Muscle layer of colon (tissue), 2 donors: Measurements from ENCODE around the gene NRG4.

Experiments
- H3K27ac ChIP-seq: one replicate; pipeline ENCODE4 v1.7.0; 2013; ENCODE audit warnings: low read depth, mild to moderate bottlenecking, low read length, moderate library complexity
- H3K27me3 ChIP-seq, 2 donors: one replicate each; pipeline ENCODE4 v1.7.0; 2013; ENCODE audit warnings: low read length in 2 of 2, mild to moderate bottlenecking in 2 of 2; ENCODE audit not compliant: insufficient read depth in 2 of 2, control insufficient read depth in 1 of 2
- H3K36me3 ChIP-seq: one replicate; pipeline ENCODE4 v1.7.0; 2013; ENCODE audit warnings: mild to moderate bottlenecking, low read length; ENCODE audit not compliant: insufficient read depth
- H3K4me1 ChIP-seq: one replicate; pipeline ENCODE4 v1.7.0; 2013; ENCODE audit warnings: mild to moderate bottlenecking, low read length; ENCODE audit not compliant: insufficient read depth
- H3K4me3 ChIP-seq, 2 donors: one replicate each; pipeline ENCODE4 v1.7.0; 2013; ENCODE audit warnings: low read length in 2 of 2, low read depth in 1 of 2, mild to moderate bottlenecking in 1 of 2, moderate library complexity in 1 of 2
- H3K9ac ChIP-seq: one replicate; pipeline ENCODE4 v1.7.0; 2013; ENCODE audit warnings: low read length
- H3K9me3 ChIP-seq: one replicate; pipeline ENCODE4 v1.7.0; 2013; ENCODE audit warnings: mild to moderate bottlenecking, low read length
- donor health status: abdominal sarcoma.
- donor health status: Adenocarcinoma of cecum.

The NRG4 gene

DNA sequence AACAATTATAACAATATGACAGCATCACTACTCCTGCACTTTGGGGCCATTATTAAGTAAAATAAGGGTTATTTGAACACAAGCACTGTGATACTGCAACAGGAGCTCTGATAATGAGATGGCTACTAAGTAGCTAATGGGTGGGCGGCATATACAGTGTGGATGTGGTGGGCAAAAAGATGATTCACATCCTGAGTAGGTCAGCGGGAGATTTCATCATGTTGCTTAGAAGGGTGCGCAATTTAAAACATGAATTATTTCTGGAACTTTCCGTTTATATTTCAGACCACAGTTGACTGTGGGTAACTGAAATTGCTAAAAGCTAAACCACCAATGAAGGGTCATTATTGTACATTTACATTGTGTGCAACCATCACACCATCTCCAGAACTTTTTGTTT is 66.3 kb downstream of the NRG4 start:
- no peak overlapping the region for H3K4me3 ChIP-seq
- no peak overlapping the region for H3K27ac ChIP-seq
- no peak overlapping the region for H3K9ac ChIP-seq
- no peaks in the 10 kb centered on the region for H3K36me3 ChIP-seq
- no peaks in the 10 kb centered on the region for H3K27me3 ChIP-seq
- H3K9me3 ChIP-seq: no peaks in the 10 kb centered on the region
- no peaks in the 10 kb centered on the region for H3K4me1 ChIP-seq

DNA sequence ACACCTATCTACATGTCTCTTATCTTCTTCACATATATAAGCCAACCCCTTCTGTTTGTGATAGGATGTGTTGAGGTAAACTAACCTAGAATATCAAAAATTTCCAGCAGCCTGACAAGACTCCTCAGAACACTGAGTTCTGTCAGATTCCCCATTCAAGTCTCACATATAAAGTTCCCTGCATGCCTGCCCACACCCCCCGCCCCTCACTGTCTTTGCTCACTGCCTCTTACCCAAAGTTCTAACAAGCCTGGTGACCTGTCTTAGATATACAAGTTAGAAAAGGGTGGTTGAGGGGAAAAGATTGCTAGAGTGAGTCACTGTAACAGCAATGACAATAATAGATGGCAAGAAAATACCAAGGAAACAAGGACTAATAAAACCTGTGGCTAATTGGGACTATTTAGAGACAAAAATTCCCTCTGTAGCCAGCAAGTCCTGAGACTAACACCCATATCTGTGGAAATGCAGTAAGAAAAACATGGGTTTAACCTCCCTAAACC is 68.5 kb downstream of the NRG4 start:
- Histone ChIP-seq H3K4me1 (no peaks in the 10 kb centered on the region), H3K9me3 (no peaks in the 10 kb centered on the region), H3K36me3 (no peaks in the 10 kb centered on the region), H3K27ac (no peak overlapping the region), H3K27me3 (no peaks in the 10 kb centered on the region), H3K9ac (no peak overlapping the region), H3K4me3 (no peak overlapping the region)

DNA sequence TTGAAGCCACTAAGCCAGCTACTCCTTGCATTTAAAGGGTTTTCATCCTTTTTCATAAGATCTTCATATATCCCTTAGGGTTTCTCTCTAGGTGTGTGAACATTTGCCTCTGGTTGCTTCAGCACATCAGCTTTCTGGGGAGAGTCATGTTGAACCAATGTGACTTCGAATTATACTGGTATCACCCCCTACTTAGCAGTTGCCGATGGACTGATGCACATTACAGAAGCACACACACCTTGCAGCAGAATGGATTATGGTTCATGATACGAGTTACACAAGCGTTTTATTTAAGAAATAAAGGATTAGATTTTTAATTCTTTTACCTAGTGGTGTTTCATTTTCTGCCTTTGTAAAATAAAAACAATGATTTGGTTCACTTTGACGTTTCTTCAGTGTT is 69.0 kb downstream of the NRG4 start:
- H3K27me3 ChIP-seq: no peaks in the 10 kb centered on the region

DNA sequence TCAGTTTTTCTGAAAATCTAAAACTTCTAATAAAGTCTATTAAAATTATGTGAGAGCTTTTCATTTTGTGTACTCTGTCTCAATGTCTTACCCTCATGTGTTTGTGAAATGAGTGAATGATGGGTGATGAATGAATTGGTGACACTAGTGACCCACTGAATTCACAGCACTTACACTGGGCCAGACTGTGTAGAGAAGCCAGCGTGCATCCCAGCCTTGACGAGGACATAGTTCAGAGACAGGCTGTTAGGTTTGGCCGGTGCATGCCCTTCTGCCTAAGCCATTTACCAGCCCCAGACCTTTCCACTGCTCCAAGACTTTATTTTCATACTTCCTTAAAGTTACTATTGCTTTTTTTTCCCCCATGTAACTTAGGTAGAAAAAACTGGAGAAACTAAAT is 69.8 kb downstream of the NRG4 start:
- Histone ChIP-seq H3K27me3 (no peaks in the 10 kb centered on the region), H3K9me3 (no peaks in the 10 kb centered on the region), H3K9ac (no peak overlapping the region), H3K4me1 (no peaks in the 10 kb centered on the region), H3K36me3 (no peaks in the 10 kb centered on the region), H3K4me3 (no peak overlapping the region), H3K27ac (no peak overlapping the region)

More for the DNA sequence above, 69.0 kb downstream of the NRG4 start:
- Histone ChIP-seq H3K36me3 (no peaks in the 10 kb centered on the region), H3K4me1 (no peaks in the 10 kb centered on the region), H3K9ac (no peak overlapping the region), H3K27ac (no peak overlapping the region), H3K9me3 (no peaks in the 10 kb centered on the region), H3K4me3 (no peak overlapping the region)

DNA sequence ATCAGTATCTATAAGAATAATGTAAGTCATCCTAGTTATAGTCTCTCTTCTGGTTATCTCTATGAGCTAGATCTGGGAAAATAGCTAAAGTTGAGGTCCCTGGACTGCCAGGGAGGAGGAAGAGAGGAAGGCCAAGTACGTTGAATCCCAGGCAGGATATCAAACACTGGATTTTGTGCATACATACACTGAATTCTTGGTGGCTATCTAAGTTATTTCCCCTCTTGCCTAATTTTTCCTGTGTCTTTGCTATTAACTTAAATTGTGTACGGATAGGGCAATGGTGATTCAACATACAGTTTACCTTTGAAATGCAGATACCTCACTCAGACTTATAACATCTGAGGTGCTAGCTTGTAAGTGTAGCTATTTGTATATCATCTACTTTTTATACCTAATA is 81.4 kb downstream of the NRG4 start:
- Histone ChIP-seq H3K27me3 (no peaks in the 10 kb centered on the region), H3K9ac (no peak overlapping the region), H3K4me3 (no peak overlapping the region), H3K36me3 (peaks cover 18% of the 10 kb centered on the region), H3K9me3 (no peaks in the 10 kb centered on the region), H3K27ac (no peak overlapping the region), H3K4me1 (no peaks in the 10 kb centered on the region)

DNA sequence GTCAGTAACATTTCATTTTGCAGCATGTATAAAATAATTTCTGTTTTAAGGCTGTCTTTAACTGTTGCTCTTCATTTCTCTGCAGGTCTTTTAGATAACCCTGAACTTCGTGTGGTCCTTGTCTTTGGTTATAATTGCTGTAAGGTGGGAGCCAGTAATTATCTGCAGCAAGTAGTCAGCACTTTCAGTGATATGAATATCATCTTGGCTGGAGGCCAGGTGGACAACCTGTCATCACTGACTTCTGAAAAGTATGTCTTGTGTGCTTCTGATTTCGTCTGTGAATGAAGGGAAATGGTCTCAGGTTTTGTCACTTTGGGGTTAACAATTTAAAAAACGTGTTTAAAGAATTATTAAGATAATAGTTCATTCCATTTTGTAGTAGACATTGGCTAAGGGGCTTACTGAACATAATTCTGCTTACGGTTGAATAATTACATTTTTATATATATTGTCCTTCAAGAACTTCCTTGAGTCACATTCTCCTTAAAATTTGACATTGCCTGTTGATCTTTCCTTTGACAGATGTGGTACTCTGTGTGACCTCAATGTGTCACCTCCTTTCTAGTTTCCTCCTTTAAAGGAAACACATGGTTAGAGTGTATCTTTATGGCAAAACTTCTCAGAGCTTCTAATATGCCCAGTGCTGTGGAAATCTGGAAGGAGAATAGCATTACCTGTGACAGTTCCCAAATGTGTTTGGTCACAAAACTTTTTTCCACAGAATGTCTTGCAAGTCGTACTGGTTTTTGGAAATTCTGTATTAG is 82.2 kb downstream of the NRG4 start:
- no peaks in the 10 kb centered on the region for H3K9me3 ChIP-seq
- no peaks in the 10 kb centered on the region for H3K27me3 ChIP-seq
- H3K27ac ChIP-seq: no peak overlapping the region
- peaks cover 18% of the 10 kb centered on the region for H3K36me3 ChIP-seq
- no peak overlapping the region for H3K4me3 ChIP-seq
- H3K9ac ChIP-seq: no peak overlapping the region
- no peaks in the 10 kb centered on the region for H3K4me1 ChIP-seq

DNA sequence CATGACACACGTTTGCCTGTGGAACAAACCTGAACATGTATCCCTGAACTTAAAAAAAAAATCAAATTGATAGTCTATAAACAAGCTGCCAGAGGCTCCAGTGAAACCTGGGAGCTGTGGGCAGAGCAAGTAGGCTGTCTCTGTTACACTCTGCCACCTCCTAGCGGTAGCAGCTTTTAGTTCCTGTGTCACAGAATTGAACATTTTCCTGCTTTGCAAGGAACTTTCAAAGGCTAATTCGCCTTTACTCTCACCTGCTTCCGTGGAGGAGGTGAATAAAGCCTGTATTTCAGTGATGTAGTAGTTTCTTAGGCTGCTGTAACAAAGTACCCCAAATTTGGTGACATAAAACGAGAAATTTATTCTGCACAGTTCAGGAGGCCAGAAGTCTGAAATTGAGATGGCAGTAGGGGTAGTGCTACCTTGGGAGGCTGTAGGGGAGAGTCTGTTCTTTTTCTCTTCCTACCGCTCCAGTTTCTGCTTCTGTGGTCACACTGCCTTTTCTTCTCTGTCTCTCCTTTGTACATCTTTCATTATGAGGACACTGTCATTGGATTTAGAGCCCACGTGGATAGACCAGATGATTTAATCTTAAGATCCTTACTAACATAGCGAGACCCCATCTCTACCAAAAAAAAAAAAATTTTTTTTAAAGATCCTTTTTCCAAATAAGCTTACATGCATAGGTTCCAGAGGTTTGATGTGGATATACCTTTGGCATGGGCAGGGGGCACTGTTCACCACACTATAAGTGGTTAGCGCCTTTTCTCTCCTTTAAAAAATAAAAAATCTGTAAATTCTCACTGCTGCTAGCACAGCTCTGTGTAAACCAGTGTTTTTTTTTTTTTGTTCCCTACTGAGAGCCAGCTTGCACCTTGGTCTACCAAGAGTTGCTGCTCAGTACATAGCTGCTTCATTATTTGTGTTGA is 83.3 kb downstream of the NRG4 start:
- H3K36me3 ChIP-seq: peaks cover 18% of the 10 kb centered on the region

GRCh38 chr15:75927601-75928000 is 84.6 kb downstream of the NRG4 start:
- Histone ChIP-seq H3K36me3 (peaks cover 17% of the 10 kb centered on the region), H3K4me1 (peaks cover under 1% of the 10 kb centered on the region), H3K4me3 (no peak overlapping the region), H3K27ac (no peak overlapping the region), H3K27me3 (no peaks in the 10 kb centered on the region), H3K9me3 (no peaks in the 10 kb centered on the region), H3K9ac (no peak overlapping the region)

More for the DNA sequence above, 83.3 kb downstream of the NRG4 start:
- H3K4me3 ChIP-seq: no peak overlapping the region
- no peak overlapping the region for H3K9ac ChIP-seq
- H3K27me3 ChIP-seq: no peaks in the 10 kb centered on the region
- no peaks in the 10 kb centered on the region for H3K9me3 ChIP-seq
- H3K27ac ChIP-seq: no peak overlapping the region
- no peaks in the 10 kb centered on the region for H3K4me1 ChIP-seq

- H3K4me1 ChIP-seq: peaks cover 7% of the 10 kb centered on the region
- H3K4me3 ChIP-seq: no peak overlapping the region
- H3K9me3 ChIP-seq: no peaks in the 10 kb centered on the region
- H3K9ac ChIP-seq: no peak overlapping the region
- no peaks in the 10 kb centered on the region for H3K27me3 ChIP-seq
- no peak overlapping the region for H3K27ac ChIP-seq
- H3K36me3 ChIP-seq: peaks cover 14% of the 10 kb centered on the region
These were observed 85.3 kb downstream of the NRG4 start for GRCh38 chr15:75926931-75927330.

DNA sequence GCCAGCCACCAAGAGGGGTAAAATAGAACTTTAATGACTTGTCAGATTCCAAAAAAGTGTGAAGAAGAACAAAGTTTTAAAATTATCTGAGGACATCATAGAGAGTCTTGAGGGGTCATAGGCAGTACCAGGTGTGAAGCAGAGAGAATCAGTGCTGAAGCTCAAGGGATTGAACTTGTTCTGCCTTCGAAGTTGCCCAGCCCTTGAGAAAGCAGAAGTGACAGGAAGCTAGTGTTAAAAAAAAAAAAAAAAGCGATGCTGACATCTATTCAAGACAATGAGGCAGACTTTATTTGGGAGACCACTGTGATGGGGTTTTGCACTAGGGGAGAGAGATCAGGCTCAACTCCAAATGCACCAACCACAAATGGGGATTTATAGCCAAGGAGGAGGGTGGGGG is 86.8 kb downstream of the NRG4 start:
- Histone ChIP-seq H3K9me3 (no peaks in the 10 kb centered on the region), H3K4me3 (no peak overlapping the region), H3K27ac (no peak overlapping the region), H3K36me3 (peaks cover 7% of the 10 kb centered on the region), H3K4me1 (peaks cover 10% of the 10 kb centered on the region), H3K27me3 (no peaks in the 10 kb centered on the region), H3K9ac (no peak overlapping the region)

- Histone ChIP-seq H3K4me3 (no peak overlapping the region), H3K9ac (no peak overlapping the region), H3K36me3 (peaks cover under 1% of the 10 kb centered on the region), H3K27ac (no peak overlapping the region), H3K27me3 (no peaks in the 10 kb centered on the region), H3K9me3 (no peaks in the 10 kb centered on the region), H3K4me1 (peaks cover 10% of the 10 kb centered on the region)
These were observed 87.6 kb downstream of the NRG4 start for GRCh38 chr15:75924576-75924975.
